Effector CD8-positive, alpha-beta T cell (primary cell): ENCODE measurements around the gene IGSF22.

Experiments used
- DNase-seq: peaks from one replicate; lab custom pipeline; 2025; lab: John Stamatoyannopoulos, UW

IGSF22 gene

GRCh38 chr11:18713646-18714442 is 12.1 kb downstream of the IGSF22 start:
- DNase-seq, result no peak

- DNase-seq, result no peak
Measured at GRCh38 chr11:18710545-18710944, 15.4 kb downstream of the IGSF22 start.

DNA sequence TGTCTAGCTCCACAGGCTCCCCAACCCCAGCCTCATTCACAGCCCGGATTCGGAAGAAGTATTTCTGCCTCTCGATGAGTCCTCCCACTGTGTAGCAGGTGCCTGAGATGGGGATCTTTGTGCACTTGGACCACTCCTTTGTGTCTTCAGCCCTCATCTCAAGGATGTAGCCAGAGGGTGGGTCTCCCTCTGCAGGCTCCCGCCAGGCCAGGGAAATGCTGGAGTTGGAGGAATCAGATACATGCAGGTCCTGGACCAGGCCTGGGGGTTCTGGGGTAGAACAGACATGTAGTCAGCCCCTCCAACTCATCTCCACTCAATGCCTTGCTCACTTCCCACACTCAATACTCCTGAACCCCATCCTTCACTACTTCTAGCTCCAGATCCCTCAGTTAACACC is 16.6 kb downstream of the IGSF22 start:
- no peak for DNase-seq

DNA sequence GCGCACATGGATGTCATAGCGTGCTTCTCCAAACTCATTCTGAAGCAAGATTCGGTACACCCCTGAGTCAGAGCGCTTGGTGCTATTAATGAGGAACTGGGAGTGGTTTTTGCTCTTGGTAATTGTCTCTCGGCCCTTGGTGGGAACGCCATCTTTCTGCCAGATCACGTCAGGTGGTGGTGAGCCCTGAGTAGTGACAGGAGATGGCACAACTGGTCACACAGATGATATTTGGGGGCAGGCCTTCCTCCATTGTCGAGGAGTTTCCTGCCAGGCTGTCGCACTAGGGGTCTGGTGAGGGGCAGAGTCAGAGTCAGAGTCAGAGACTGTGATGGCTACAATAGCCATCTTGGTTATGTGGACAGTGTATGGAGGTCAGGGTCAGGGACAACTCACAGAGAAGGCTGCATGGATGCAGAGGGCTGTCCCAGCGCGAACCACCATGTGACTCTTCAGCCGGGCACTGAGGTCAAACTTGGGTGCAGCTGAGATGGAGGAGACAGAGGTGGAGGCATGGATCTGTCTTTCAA is 18.1 kb downstream of the IGSF22 start:
- DNase-seq, result no peak

- DNase-seq, result peak; percentile 40
Measured at GRCh38 chr11:18706330-18707243, 19.4 kb downstream of the IGSF22 start.

- peak; percentile 29 for DNase-seq
Measured at GRCh38 chr11:18705651-18706281, 20.2 kb downstream of the IGSF22 start.

DNA sequence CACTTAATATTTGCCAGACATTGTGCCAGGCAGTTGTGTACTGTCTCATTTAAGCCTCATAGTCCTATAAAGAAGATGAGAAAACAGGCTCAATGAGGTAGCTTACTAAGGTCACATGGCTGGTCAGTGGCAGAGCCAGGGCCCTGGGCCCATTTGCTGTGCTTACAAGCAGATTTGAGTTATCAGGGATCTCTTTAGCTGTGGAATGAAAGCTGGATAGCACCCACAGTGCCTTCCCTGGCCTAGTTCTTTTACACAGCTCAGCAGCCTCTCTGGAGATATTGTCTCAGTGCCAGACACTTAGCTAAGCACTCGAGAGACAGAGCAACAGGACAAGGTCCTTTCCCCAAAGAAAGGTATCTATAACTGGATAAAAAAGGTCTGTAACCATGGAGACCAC is 21.3 kb downstream of the IGSF22 start:
- DNase-seq, result no peak

DNA sequence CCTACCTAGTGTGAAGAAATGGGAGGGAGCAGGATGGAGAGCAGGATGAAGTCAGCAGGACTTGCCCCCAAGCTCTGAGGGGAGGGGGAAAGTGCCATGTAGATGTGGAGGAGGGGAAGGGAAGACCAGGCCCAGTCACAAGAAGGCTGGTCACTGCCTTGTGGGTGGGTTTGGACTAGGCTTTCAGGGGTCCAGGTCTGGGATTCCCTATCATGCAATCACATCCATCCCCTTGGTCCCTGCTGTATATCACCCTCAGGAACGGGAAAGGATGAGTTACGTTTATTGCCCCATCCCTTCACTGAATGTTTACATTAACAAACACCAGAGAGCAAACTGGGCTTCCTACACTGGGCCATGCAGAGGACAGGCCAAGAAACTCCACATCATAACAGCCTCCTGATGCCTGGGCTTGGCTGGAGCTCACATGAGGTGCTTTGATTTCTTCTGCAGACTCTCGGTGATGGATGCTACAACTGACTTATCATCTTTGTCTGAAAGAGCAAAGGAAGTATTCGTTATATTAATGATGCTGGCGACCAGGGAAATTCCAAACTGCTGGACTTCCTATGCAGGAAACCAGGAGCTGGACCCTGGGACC is 21.8 kb downstream of the IGSF22 start:
- DNase-seq, result no peak

DNA sequence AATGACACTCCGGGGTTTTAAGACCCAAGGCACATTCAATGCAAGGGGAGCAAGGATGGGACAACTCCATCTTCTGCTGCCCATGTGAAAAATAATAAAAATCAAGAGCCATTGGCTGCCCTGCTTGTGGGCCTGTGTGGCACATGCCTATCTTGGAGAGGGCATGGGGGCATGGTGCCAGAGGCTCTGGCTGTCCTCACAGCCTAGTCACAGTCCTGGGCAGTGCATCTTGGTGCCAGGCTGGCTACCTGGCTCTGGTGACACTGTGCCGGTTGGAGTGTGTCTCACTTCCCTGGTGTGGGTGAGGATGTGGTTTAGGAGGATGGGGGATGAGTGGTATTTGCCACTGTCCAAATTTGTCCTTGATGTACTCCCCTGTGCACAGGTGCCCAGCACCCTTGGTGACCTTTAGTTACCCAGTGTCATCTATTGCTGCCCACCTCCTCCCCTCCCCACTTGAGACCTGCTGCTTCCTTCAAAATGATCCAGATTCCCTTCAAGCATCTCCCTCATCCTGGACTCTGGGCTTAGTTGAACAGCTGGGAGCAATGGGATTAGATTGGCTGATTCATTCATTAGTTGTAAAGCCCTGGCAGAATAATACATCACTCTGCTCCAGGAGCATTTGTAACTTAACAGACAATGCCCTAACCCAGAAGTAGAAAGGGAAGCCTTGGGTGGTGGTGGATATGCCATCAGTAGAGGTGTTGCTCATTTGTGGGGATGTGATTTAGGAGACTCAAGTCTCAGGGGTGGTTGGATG is 22.8 kb downstream of the IGSF22 start:
- no peak for DNase-seq

- DNase-seq, result no peak
Measured at GRCh38 chr11:18701614-18702216, 24.3 kb downstream of the IGSF22 start.

DNA sequence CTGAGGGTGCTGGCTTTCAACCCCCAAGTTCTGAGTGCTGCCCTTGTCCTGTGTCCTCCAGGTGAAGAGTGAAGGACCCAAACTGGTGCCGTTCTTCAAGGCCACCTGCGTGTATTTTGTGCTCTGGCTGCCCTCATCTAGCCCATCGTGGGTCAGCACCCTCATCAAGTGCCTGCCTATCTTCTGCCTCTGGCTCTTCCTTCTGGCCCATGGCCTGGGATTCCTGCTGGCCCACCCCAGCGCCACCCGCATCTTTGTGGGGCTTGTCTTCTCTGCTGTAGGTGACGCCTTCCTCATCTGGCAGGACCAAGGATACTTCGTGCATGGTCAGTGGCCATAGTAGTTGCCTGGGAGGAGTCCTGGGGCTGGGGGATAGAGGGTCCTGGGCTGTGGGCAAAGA is 25.1 kb downstream of the IGSF22 start:
- no peak for DNase-seq

DNA sequence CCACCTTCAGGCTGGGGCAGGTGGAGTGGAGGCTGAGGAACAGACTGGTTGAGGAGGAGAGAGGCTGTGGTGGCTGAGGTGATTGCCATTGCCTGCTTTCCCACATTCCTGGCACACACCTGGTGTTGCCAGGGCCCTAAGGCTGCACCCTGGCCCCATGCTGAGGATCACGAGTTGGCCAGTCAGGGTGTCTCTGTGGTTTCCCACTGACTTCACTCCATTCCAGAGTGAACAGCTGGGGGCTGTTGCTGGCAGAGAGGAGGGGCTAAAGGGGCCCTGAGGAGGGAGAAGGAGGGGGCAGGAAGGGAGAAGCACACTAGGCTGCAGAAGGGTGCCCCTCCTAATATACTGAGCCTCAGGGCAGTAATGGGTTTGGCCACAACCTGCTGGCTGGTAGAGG is 25.6 kb downstream of the IGSF22 start:
- no peak for DNase-seq

- DNase-seq, result no peak
Measured at GRCh38 chr11:18699848-18700261, 26.1 kb downstream of the IGSF22 start.

- DNase-seq, result no peak
Measured at GRCh38 chr11:18699269-18699596, 26.8 kb downstream of the IGSF22 start.

DNA sequence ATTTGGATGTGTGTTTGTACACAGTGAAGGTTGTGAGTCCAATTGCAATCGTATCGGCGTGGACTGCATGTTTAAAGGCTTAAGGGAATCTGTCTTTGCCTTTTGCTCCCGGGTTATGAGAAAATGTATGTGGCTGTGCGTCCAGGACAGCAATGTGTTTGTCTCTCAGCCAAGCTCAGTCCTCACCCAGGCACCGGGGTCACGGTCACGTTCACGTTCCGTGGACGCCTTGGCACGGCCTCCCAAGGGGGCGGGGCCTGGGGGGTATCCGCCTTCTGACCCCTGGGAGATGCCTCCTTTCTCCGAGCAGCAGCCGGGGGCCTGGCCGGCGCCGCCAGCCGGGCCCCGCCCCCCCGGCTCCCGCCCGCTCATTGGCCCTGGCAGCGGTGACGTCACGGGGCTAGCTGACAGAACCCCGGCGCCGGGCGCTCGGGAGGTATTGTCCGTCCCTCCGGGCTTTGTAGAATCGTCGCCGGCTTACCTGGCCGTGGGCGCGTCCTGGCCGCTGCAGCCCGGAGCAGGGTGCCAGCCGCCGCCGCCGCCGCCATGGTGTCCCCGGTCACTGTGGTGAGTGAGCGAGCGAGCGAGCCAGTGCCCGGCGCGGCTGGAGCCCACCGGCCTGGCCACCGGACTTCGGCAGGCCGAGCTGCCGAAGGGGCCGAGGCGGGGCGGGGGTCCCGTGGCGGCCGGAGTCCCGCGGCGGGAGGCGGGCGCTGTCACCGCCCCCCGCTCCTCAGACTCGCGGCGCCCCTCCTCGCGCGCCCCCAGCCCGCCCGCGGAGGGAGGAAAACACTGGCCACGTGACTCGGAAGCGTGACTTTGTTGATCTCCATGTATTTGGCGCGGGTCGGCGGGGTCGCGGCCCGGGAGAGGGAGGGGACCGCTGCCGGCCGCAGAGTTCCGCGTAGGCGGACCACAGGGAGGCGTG is 27.4 kb downstream of the IGSF22 start, which contains the start of gene TMEM86A:
Gene TMEM86A (plus strand): TSS at position 439 of the 928 bp plus-strand sequence. CDS start 108 bp downstream, at position 547.
- peak; percentile 91 for DNase-seq

DNA sequence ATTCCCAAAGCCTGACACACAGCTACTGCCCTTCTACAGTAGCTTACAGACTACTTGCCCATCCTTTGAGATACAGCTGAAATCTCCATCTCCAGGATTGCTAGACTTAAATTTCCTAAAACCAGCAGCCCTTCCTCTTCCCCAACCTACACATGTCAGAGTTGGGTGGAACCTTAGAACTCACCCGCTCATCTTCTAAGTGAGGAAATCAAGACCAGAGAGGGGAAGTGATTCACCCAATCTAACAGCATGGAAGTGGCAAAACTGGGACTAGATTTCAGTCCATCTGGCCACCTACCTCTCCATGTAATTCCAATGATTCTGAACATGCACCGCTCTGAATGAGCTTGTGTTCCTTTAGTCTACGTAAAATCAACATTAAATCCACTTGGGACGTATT is 28.4 kb downstream of the IGSF22 start:
- DNase-seq, result no peak

GRCh38 chr11:18696638-18697225 is 29.3 kb downstream of the IGSF22 start:
- DNase-seq, result no peak

GRCh38 chr11:18692941-18693760 is 32.8 kb downstream of the IGSF22 start:
- DNase-seq, result no peak
